GM23338 (cell line): ENCODE measurements around the gene TSKS. TPM values are rescaled to one million over a fixed set of nuclear protein-coding genes. Genes with fewer than 3 reads are reported as not detected.
A peak's percentile ranks its signal among the peaks of the same experiment; 100 is the strongest.

Experiments used
- ATAC-seq: fragments of 200-7000 bp; cut with Tn5 transposase; 3 replicates; pipeline ENCODE4 v1.9.1; 2020
- DNase-seq: peaks from one replicate; pipeline ENCODE4 v3.0.0-alpha.2; 2015; ENCODE audit warnings: low spot score
- H2AFZ ChIP-seq: fragments of 200-600 bp; sonication (generic); 2 replicates; pipeline ENCODE4 v1.8.0; 2016; ENCODE audit warnings: antibody characterized with exemption, mild to moderate bottlenecking, moderate library complexity
- H3F3A ChIP-seq: fragments of 200-600 bp; sonication (generic); replicated peaks from 2 replicates; pipeline ENCODE4 v1.8.0; 2017; ENCODE audit warnings: antibody characterized with exemption, mixed run types, low read depth
- H3K27ac ChIP-seq: fragments of 200-600 bp; sonication (generic); 2 replicates; pipeline ENCODE4 v1.6.1; 2016; ENCODE audit warnings: low read depth
- H3K27me3 ChIP-seq: fragments of 200-600 bp; sonication (generic); 2 replicates; pipeline ENCODE4 v1.8.0; 2016; ENCODE audit warnings: mild to moderate bottlenecking, mixed run types, moderate library complexity; ENCODE audit not compliant: insufficient read depth
- H3K36me3 ChIP-seq: fragments of 200-600 bp; sonication (generic); 2 replicates; pipeline ENCODE4 v1.8.0; 2016; ENCODE audit warnings: mild to moderate bottlenecking; ENCODE audit not compliant: insufficient read depth
- H3K4me1 ChIP-seq: fragments of 200-600 bp; sonication (generic); 2 replicates; pipeline ENCODE4 v1.8.0; 2016; ENCODE audit warnings: mild to moderate bottlenecking, moderate library complexity; ENCODE audit not compliant: insufficient read depth
- H3K4me2 ChIP-seq: fragments of 200-600 bp; sonication (generic); 2 replicates; pipeline ENCODE4 v1.7.1; 2017; ENCODE audit warnings: mixed run types
- H3K4me3 ChIP-seq: fragments of 200-600 bp; sonication (generic); 2 replicates; pipeline ENCODE4 v1.6.1; 2016; ENCODE audit warnings: mixed run types
- H3K79me2 ChIP-seq: fragments of 200-600 bp; sonication (generic); replicated peaks from 2 replicates; pipeline ENCODE4 v1.8.0; 2017; ENCODE audit warnings: mild to moderate bottlenecking; ENCODE audit not compliant: insufficient read depth
- H3K9me2 ChIP-seq: fragments of 200-600 bp; sonication (generic); 2 replicates; pipeline ENCODE4 v1.8.0; 2017; ENCODE audit not compliant: insufficient read depth
- H4K20me1 ChIP-seq: fragments of 200-600 bp; sonication (generic); replicated peaks from 2 replicates; pipeline ENCODE4 v1.8.0; 2017; ENCODE audit warnings: mild to moderate bottlenecking; ENCODE audit not compliant: insufficient read depth
- H3K27ac Mint-ChIP-seq: 2 replicates; pipeline ENCODE4 v1.8.0; 2020; ENCODE audit warnings: inconsistent platforms, mild to moderate bottlenecking, moderate library complexity, mixed read lengths
- H3K27me3 Mint-ChIP-seq: 3 replicates; pipeline ENCODE4 v1.8.0; 2022; ENCODE audit warnings: low read depth, mild to moderate bottlenecking, moderate library complexity, mixed read lengths, inconsistent platforms; ENCODE audit not compliant: insufficient read depth, poor library complexity
- H3K36me3 Mint-ChIP-seq: 3 replicates; pipeline ENCODE4 v1.8.0; 2021; ENCODE audit warnings: low read depth, mild to moderate bottlenecking, inconsistent platforms, moderate library complexity, mixed read lengths
- H3K4me1 Mint-ChIP-seq: 3 replicates; pipeline ENCODE4 v1.8.0; 2020; ENCODE audit warnings: mild to moderate bottlenecking, inconsistent platforms, mixed read lengths
- H3K4me3 Mint-ChIP-seq: 3 replicates; pipeline ENCODE4 v1.8.0; 2021; ENCODE audit warnings: moderate library complexity, mild to moderate bottlenecking, inconsistent platforms, mixed read lengths
- H3K9me3 Mint-ChIP-seq: 3 replicates; pipeline ENCODE4 v1.8.0; 2020; ENCODE audit warnings: moderate library complexity, mild to moderate bottlenecking, inconsistent platforms, mixed read lengths
- CREB1 ChIP-seq: fragments of 250-450 bp; sonication (Bioruptor Pico); IDR thresholded peaks from 2 replicates; pipeline ENCODE4 v1.5.0; 2020; ENCODE audit warnings: low read depth, mild to moderate bottlenecking, moderate library complexity
- CTCF ChIP-seq, 2 experiments: fragments of 200-600 bp in 1 of 2; sonication (generic) in 1 of 2; conservative IDR thresholded peaks; 2 replicates each; pipeline versions ENCODE4 v1.5.1 to v1.6.1; 2016 to 2017; ENCODE audit warnings: antibody characterized with exemption in 2 of 2, low read depth in 2 of 2, mild to moderate bottlenecking in 2 of 2, moderate library complexity in 1 of 2
- ETS1 ChIP-seq: IDR thresholded peaks from 2 replicates; pipeline ENCODE4 v1.6.1; 2016; ENCODE audit warnings: antibody characterized with exemption
- EZH2phosphoT487 ChIP-seq: fragments of 200-600 bp; sonication (generic); IDR thresholded peaks from one replicate; pipeline ENCODE4 v1.8.1; 2018; ENCODE audit warnings: antibody characterized with exemption; ENCODE audit not compliant: unreplicated experiment
- JUNB ChIP-seq: IDR thresholded peaks from one replicate; pipeline ENCODE4 v1.6.1; 2016; ENCODE audit warnings: antibody characterized with exemption; ENCODE audit not compliant: unreplicated experiment
- NANOG ChIP-seq: IDR thresholded peaks from 2 replicates; pipeline ENCODE4 v1.6.1; 2016; ENCODE audit warnings: antibody characterized with exemption, borderline replicate concordance
- POLR2AphosphoS5 ChIP-seq: IDR thresholded peaks from 2 replicates; pipeline ENCODE4 v1.6.1; 2016; ENCODE audit warnings: antibody characterized with exemption, low read depth
- REST ChIP-seq: IDR thresholded peaks from one replicate; pipeline ENCODE4 v1.6.1; 2018; ENCODE audit warnings: antibody characterized with exemption; ENCODE audit not compliant: unreplicated experiment
- STAT1 ChIP-seq: IDR thresholded peaks from one replicate; pipeline ENCODE4 v1.6.1; 2016; ENCODE audit warnings: antibody characterized with exemption; ENCODE audit not compliant: unreplicated experiment
- ZNF114 ChIP-seq: fragments of 250-450 bp; sonication (Bioruptor Pico); IDR thresholded peaks from 2 replicates; pipeline ENCODE4 v1.5.0; 2020; ENCODE audit warnings: mild to moderate bottlenecking, moderate library complexity
- ZNF331 ChIP-seq: fragments of 250-450 bp; sonication (Bioruptor Pico); IDR thresholded peaks from 2 replicates; pipeline ENCODE4 v1.5.0; 2020; ENCODE audit warnings: low read depth, mild to moderate bottlenecking, moderate library complexity
- polyA plus RNA-seq: library from polyadenylated mRNA; unstranded; fragments of >200 nt; fragmentation: Nextera tagmentation; extraction: Ambion mirVana; gene quantifications from 2 replicates; pipeline ENCODE4 v1.2.1, GENCODE V29; 2016
- total RNA-seq: library from RNA; depleted of rRNA; stranded (reverse); fragments of >200 nt; shearing (Covaris generic); gene quantifications from 2 replicates; pipeline ENCODE4 v1.2.3, GENCODE V29; 2014

Gene TSKS
- total and polyA plus RNA-seq, 2 experiments from 2014 or later = 0.99 TPM; not detected in 1

GRCh38 chr19:49691243-49692146, 71.6 kb downstream of the TSKS start:
- Mint-ChIP-seq H3K36me3 (peaks cover 37% of the 10 kb centered on the region), H3K4me1 (peaks cover 35% of the 10 kb centered on the region), H3K27ac (peak overlapping the region; percentile 95), H3K4me3 (peak overlapping the region; percentile 94), H3K9me3 (peaks cover 8% of the 10 kb centered on the region), H3K27me3 (peaks cover 31% of the 10 kb centered on the region)
- peaks cover 8% of the 10 kb centered on the region for H3K79me2 ChIP-seq
- no peak overlapping the region for H3K27ac ChIP-seq
- DNase-seq (peak; percentile 90), ATAC-seq (peak; percentile 34)
- peak overlapping the region; percentile 97 for H3K4me3 ChIP-seq
- H3F3A ChIP-seq = peaks cover 42% of the 10 kb centered on the region
- H2AFZ ChIP-seq = no peak overlapping the region
- no peaks in the 10 kb centered on the region for H3K27me3 ChIP-seq
- H3K4me2 ChIP-seq = peak overlapping the region; percentile 99
- peaks cover 20% of the 10 kb centered on the region for H4K20me1 ChIP-seq
- H3K9me2 ChIP-seq = no peaks in the 10 kb centered on the region
- no peaks in the 10 kb centered on the region for H3K36me3 ChIP-seq
- H3K4me1 ChIP-seq = peaks cover 25% of the 10 kb centered on the region
- no peak for TF ChIP-seq NANOG
- TF ChIP-seq CREB1 = no peak
- no peak for TF ChIP-seq ZNF114 (CRISPR knock-in tag)
- TF ChIP-seq STAT1 = no peak
- no peak for TF ChIP-seq REST
- TF ChIP-seq ZNF331 (CRISPR knock-in tag) = no peak

- Histone ChIP-seq H3F3A (peaks cover 46% of the 10 kb centered on the region), H3K79me2 (peaks cover 8% of the 10 kb centered on the region), H3K4me3 (peak within 1 kb of the TSS; percentile 97), H4K20me1 (peaks cover 25% of the 10 kb centered on the region), H3K9me2 (no peaks in the 10 kb centered on the region), H3K27me3 (no peaks in the 10 kb centered on the region), H2AFZ (no peak within 1 kb of the TSS; the same call in 1 of the 2 replicates), H3K36me3 (no peaks in the 10 kb centered on the region), H3K4me2 (peak within 1 kb of the TSS; percentile 99), H3K4me1 (peaks cover 25% of the 10 kb centered on the region), H3K27ac (peak within 1 kb of the TSS; percentile 76; the same call in 1 of the 2 replicates)
- peaks cover 42% of the 10 kb centered on the region for H3K36me3 Mint-ChIP-seq
- H3K27ac Mint-ChIP-seq = peak within 1 kb of the TSS; percentile 95
- no peak for TF ChIP-seq JUNB
- no peak for TF ChIP-seq EZH2phosphoT487
- no peak for TF ChIP-seq REST
- peak; percentile 99 for TF ChIP-seq POLR2AphosphoS5
- TF ChIP-seq CTCF (conservative IDR thresholded peaks at IDR 0.05; ENCODE audit: low read depth in 2 of 2) = no peak
- TF ChIP-seq ZNF114 (CRISPR knock-in tag) = no peak
- TF ChIP-seq NANOG = no peak
- TF ChIP-seq ETS1 = 0 out of 2 replicates have a peak, but pooled peaks have one; percentile 13
- H3K4me3 Mint-ChIP-seq = peak within 1 kb of the TSS; percentile 94
- peaks cover 8% of the 10 kb centered on the region for H3K9me3 Mint-ChIP-seq
- peak; percentile 66 for ATAC-seq
- H3K27me3 Mint-ChIP-seq = peaks cover 31% of the 10 kb centered on the region
- DNase-seq = peak; percentile 97
- peaks cover 37% of the 10 kb centered on the region for H3K4me1 Mint-ChIP-seq
These were observed 72.4 kb downstream of the TSKS start, which contains the start of gene CPT1C for GRCh38 chr19:49690656-49691242. Gene CPT1C (plus strand): TSS chr19:49691116. CDS start chr19:49692253, 1,137 bp downstream.
